K562 (cell line): Measurements from ENCODE around the gene ARMS2. TPM values are rescaled to one million over a fixed set of nuclear protein-coding genes. Genes with fewer than 3 reads are reported as not detected.

Source experiments
- BCLAF1 ChIP-seq, 2 experiments: fragments of 450-650 bp in 1 of 2; IDR thresholded peaks; 2 replicates each; pipeline ENCODE4 v1.6.1; 2011 to 2017; ENCODE audit warnings: low read depth in 2 of 2, antibody characterized with exemption in 1 of 2, borderline replicate concordance in 1 of 2, low read length in 1 of 2, mild to moderate bottlenecking in 1 of 2, mixed read lengths in 1 of 2; ENCODE audit not compliant: control insufficient read depth in 1 of 2
- GTF2E2 ChIP-seq: fragments of 200-800 bp; sonication (Bioruptor generic); IDR thresholded peaks from 2 replicates; pipeline ENCODE4 v1.6.1; 2016; ENCODE audit warnings: missing genetic modification characterization, missing compliant biosample characterization
- NR0B1 ChIP-seq: fragments of 450-650 bp; IDR thresholded peaks from one replicate; pipeline ENCODE4 v1.6.1; 2018; ENCODE audit warnings: mild to moderate bottlenecking, moderate library complexity; ENCODE audit not compliant: partially characterized antibody
- PTRF ChIP-seq: fragments of 450-650 bp; IDR thresholded peaks from 2 replicates; pipeline ENCODE4 v1.6.1; 2016; ENCODE audit warnings: mild to moderate bottlenecking, missing genetic modification characterization, missing compliant biosample characterization
- SOX6 ChIP-seq: fragments of 450-650 bp; IDR thresholded peaks from 2 replicates; pipeline ENCODE4 v1.6.1; 2014; ENCODE audit warnings: mild to moderate bottlenecking
- SP1 ChIP-seq: sonication (generic); formaldehyde crosslinking; IDR thresholded peaks from 2 replicates; pipeline ENCODE4 v1.8.1; 2022; ENCODE audit warnings: mild to moderate bottlenecking, missing genetic modification reagents
- ZNF224 ChIP-seq: sonication (generic); formaldehyde crosslinking; IDR thresholded peaks from 2 replicates; pipeline ENCODE4 v1.8.0; 2022; ENCODE audit warnings: mild to moderate bottlenecking, missing genetic modification reagents
- ZNF239 ChIP-seq: fragments of 250-450 bp; sonication (Bioruptor Pico); IDR thresholded peaks from 2 replicates; pipeline ENCODE4 v1.4.0; 2020; ENCODE audit warnings: mild to moderate bottlenecking
- ZNF778 ChIP-seq: fragments of 450-650 bp; formaldehyde crosslinking; IDR thresholded peaks from 2 replicates; pipeline ENCODE4 v1.4.0; 2020; ENCODE audit warnings: mild to moderate bottlenecking, moderate library complexity
- polyA plus RNA-seq, 8 experiments: library from polyadenylated mRNA; depleted of rRNA in 4 of 8; stranded (reverse) in 5 of 8; unstranded in 3 of 8; fragments of >200 nt; fragmentation: Nextera tagmentation in 2 of 8; fragmentation: Illumina TruSeq in 1 of 8; extraction: Ambion mirVana in 2 of 8; extraction: Trizol in 1 of 8; gene quantifications; 2 replicates each; pipeline versions ENCODE4 v1.2.1 to v1.2.3, GENCODE V29; 2011 to 2014; ENCODE audit warnings: inconsistent platforms in 1 of 8, missing spikeins in 1 of 8
- total RNA-seq, 7 experiments: library from RNA; depleted of rRNA in 6 of 7; stranded (reverse); fragments of >200 nt in 6 of 7; fragmentation: Illumina TruSeq in 2 of 7; extraction: Trizol in 2 of 7; gene quantifications; 2 replicates each; pipeline versions ENCODE4 v1.2.1 to v1.2.3, GENCODE V29; 2011 to 2021; ENCODE audit warnings: low replicate concordance in 1 of 7
- TF ChIP-seq, protein P1 (sequence below): fragments of 250-450 bp; sonication (Bioruptor Pico); IDR thresholded peaks from 2 replicates; pipeline ENCODE4 v1.9.0; 2021; ENCODE audit warnings: mild to moderate bottlenecking
- TF ChIP-seq, protein P2 (sequence below): sonication (generic); formaldehyde crosslinking; IDR thresholded peaks from 2 replicates; pipeline ENCODE4 v1.8.1; 2022; ENCODE audit warnings: missing genetic modification reagents

The ARMS2 gene
- total and polyA plus RNA-seq, 9 of the 15 experiments (the other 6 are each of a cell fraction or from before 2014, with no cell fraction given) = not detected

DNA sequence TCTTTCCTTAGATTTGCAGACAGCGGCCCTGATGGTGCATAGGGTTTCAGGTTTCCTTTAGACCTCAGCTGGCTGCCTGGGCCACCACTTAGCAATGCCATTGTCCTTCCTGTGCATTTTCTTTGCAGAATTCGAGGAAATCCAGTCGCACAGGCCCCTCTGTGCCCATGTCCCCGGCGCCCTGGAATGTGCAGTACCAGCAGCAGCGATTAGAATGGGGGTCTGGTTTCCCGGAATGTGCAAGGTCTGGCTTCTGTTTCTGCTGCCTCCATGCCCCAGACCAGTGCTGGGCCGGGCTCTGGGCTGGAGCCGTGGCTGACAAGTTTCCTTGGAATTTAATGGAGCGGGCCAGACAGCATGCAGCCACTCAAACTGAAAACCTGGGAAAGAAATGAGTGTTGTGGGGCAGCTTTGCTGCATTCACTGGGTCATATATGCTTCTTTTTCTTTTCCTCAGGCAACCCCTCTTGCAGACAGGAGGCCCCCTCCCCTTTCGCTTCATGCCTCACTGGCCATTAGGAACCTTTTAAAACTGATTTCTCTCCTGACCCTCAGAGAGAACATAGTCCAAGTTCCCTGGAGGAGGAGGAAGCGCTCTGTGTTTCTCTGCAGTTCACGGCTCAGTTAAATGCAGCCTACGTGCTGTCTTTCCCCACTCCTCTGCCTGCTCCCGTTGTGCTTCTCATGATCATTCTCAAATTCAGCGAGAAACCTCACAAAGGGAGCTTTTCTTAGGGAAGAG lies 21.3 kb downstream of the ARMS2 start (continued):
- TF ChIP-seq ZNF224 (no peak), NR0B1 (no peak), SOX6 (no peak), PTRF (no peak), SP1 (CRISPR knock-in tag) (no peak), BCLAF1 (IDR thresholded peaks at IDR 0.05; ENCODE audit: borderline replicate concordance in 1 of 2, control insufficient read depth in 1 of 2, low read depth in 2 of 2, low read length in 1 of 2) (no peak), GTF2E2 (tag) (no peak), ZNF239 (CRISPR knock-in tag) (no peak), ZNF778 (CRISPR knock-in tag) (no peak)
- TF ChIP-seq, protein P1, sequence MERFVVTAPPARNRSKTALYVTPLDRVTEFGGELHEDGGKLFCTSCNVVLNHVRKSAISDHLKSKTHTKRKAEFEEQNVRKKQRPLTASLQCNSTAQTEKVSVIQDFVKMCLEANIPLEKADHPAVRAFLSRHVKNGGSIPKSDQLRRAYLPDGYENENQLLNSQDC (CRISPR knock-in tag) = no peak
- TF ChIP-seq, protein P2, sequence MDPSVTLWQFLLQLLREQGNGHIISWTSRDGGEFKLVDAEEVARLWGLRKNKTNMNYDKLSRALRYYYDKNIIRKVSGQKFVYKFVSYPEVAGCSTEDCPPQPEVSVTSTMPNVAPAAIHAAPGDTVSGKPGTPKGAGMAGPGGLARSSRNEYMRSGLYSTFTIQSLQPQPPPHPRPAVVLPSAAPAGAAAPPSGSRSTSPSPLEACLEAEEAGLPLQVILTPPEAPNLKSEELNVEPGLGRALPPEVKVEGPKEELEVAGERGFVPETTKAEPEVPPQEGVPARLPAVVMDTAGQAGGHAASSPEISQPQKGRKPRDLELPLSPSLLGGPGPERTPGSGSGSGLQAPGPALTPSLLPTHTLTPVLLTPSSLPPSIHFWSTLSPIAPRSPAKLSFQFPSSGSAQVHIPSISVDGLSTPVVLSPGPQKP (CRISPR knock-in tag) = no peak
